ENCODE results near the gene TENT4B.

DNA sequence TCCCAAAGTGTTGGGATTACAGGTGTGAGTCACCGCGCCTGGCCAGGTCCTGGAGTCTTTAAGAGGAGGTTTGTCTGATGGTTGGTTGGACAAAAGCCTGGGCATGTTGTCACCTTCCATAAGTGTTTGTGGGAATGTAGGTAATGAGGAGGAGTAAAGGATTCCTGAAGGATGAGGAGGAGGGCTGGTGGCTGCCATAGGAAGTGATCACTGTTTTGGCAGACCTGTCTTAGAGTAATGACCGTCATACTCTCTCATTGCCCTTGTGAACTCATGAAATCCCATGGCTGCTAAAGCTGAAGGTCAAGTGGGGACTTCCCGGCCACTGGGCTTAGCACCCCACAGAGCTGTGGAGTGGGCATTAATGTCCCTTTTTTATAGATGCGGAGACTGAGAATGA, 40.5 kb downstream of the TENT4B start:
- TF ChIP-seq, protein P1, sequence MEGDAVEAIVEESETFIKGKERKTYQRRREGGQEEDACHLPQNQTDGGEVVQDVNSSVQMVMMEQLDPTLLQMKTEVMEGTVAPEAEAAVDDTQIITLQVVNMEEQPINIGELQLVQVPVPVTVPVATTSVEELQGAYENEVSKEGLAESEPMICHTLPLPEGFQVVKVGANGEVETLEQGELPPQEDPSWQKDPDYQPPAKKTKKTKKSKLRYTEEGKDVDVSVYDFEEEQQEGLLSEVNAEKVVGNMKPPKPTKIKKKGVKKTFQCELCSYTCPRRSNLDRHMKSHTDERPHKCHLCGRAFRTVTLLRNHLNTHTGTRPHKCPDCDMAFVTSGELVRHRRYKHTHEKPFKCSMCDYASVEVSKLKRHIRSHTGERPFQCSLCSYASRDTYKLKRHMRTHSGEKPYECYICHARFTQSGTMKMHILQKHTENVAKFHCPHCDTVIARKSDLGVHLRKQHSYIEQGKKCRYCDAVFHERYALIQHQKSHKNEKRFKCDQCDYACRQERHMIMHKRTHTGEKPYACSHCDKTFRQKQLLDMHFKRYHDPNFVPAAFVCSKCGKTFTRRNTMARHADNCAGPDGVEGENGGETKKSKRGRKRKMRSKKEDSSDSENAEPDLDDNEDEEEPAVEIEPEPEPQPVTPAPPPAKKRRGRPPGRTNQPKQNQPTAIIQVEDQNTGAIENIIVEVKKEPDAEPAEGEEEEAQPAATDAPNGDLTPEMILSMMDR (IDR thresholded peaks at IDR 0.05), result no peak
- no peak for TF ChIP-seq POLR2A (IDR thresholded peaks at IDR 0.05)

All from Peyer's patch (tissue), 4 donors.